ENCODE data around the gene MMP8.

MMP8 gene

DNA sequence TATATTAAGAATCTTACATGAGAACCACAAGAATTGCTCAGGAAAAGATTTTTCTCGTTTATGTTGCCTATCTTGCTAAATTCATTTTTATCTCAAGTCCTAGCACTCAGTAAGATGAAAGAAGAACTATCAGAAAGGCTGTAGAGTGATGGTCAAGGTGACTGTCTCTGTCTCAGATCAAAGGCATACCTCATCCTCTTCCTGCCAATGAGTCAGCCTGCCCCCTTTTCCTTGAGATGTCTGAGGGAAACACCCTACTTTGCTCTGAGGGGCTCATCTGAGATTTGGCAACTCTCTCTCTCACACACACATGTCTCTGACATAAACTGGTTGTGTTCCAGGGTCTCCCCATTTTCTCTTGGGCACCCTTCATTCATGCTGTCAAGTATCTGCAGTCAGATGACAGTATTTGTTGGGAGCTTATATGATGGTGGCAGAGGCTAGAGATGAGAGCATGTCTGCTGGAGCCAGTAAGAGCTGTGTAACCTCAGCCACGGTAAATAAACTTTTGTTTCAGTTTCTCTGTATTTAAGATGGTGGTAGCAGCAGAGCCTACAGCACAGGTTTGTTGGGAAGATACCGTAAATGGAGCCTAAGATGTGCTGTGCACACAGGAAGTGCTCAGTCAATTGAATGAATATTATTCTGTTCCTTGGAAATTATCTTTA, 20.8 kb downstream of the MMP8 start:
- Histone ChIP-seq H3K36me3 (ENCODE audit: control insufficient read depth, insufficient read depth, low read length) (no peaks in the 10 kb centered on the region), H3K4me1 (ENCODE audit: control insufficient read depth, insufficient read depth, low read length) (no peaks in the 10 kb centered on the region), H3K27me3 (ENCODE audit: control insufficient read depth, insufficient read depth, low read length, poor library complexity, severe bottlenecking) (no peaks in the 10 kb centered on the region), H3K27ac (ENCODE audit: insufficient read depth, low read depth, low read length, poor library complexity, severe bottlenecking) (no peak overlapping the region), H3K9me3 (ENCODE audit: control insufficient read depth, low read length) (no peaks in the 10 kb centered on the region), H3K4me3 (ENCODE audit: insufficient read depth, low read depth, low read length) (no peak overlapping the region)
- 94 to 95% methylated on average over 3 of the region's 3 CpGs for WGBS, 2 experiments

DNA sequence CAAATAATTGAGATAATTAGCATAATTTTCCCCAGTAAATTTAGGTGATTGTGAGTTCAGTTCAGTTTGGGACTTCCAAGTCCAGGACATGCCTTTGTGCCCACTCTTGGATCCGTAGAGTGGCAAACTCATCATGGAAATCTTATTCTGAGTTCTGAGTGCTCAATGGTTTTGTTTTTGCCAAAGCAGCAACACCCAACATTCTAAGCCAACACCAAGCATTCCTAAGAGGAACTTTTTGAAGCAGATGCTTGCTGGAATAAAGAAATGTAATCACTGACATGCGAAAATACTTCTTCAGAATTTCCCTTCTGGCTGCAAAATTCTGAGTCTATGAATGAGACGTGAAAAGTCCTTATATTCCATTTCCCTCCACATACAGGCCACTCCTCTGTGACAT, 29.6 kb downstream of the MMP8 start:
- Histone ChIP-seq H3K4me1 (ENCODE audit: control insufficient read depth, insufficient read depth, low read length) (no peaks in the 10 kb centered on the region), H3K9me3 (ENCODE audit: control insufficient read depth, low read length) (no peaks in the 10 kb centered on the region), H3K36me3 (ENCODE audit: control insufficient read depth, insufficient read depth, low read length) (no peaks in the 10 kb centered on the region), H3K27me3 (ENCODE audit: control insufficient read depth, insufficient read depth, low read length, poor library complexity, severe bottlenecking) (no peaks in the 10 kb centered on the region), H3K27ac (ENCODE audit: insufficient read depth, low read depth, low read length, poor library complexity, severe bottlenecking) (no peak overlapping the region), H3K4me3 (ENCODE audit: insufficient read depth, low read depth, low read length) (no peak overlapping the region)
- WGBS, 2 experiments, result 96 to 98% methylated on average over 3 of the region's 3 CpGs

DNA sequence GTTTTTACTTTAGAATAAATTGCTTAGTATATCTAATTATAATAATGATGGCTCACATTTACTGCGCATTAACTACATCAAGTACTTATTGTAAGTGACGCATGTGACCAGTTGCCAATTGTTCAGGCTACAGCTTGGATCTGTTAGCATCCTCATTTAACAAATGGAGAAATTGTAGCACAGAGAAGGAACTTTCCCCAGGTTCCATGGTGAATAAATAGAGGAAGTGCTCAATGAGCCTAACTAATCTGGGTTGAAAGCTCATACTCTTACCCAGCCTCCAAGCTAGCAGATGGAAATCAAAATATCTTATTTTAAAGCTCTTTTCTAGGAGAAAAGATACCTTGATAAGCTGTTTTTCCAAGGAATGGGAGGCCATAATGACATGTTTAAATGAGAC, 39.0 kb downstream of the MMP8 start:
- H3K9me3 ChIP-seq (ENCODE audit: control insufficient read depth, low read length), result no peaks in the 10 kb centered on the region
- H3K36me3 ChIP-seq (ENCODE audit: control insufficient read depth, insufficient read depth, low read length), result no peaks in the 10 kb centered on the region
- H3K27ac ChIP-seq (ENCODE audit: insufficient read depth, low read depth, low read length, poor library complexity, severe bottlenecking), result no peak overlapping the region
- no peaks in the 10 kb centered on the region for H3K4me1 ChIP-seq (ENCODE audit: control insufficient read depth, insufficient read depth, low read length)
- no peak overlapping the region for H3K4me3 ChIP-seq (ENCODE audit: insufficient read depth, low read depth, low read length)
- 100% methylated on average over 2 of the region's 2 CpGs for WGBS, 2 experiments
- H3K27me3 ChIP-seq (ENCODE audit: control insufficient read depth, insufficient read depth, low read length, poor library complexity, severe bottlenecking), result no peaks in the 10 kb centered on the region

DNA sequence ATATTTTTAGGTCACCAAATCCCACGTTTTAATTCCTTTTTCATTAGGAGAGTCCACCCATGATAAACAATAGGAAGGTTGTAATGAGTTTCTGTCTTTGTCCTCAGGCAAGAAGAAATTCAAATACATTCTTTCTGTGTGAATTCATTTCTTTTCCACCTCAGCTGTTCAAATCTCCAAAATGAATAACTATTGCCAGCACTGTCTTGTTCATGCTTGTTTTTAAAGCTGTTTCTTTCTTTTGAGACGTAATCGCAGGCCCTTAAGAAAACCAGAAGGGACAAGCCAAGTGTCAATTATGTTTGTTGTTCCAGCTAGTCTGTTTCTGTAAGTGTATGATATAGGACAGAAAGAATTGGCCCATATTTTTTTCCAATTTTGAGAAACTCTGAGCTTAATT, 39.4 kb downstream of the MMP8 start:
- Histone ChIP-seq H3K9me3 (ENCODE audit: control insufficient read depth, low read length) (no peaks in the 10 kb centered on the region), H3K27me3 (ENCODE audit: control insufficient read depth, insufficient read depth, low read length, poor library complexity, severe bottlenecking) (no peaks in the 10 kb centered on the region), H3K4me1 (ENCODE audit: control insufficient read depth, insufficient read depth, low read length) (no peaks in the 10 kb centered on the region), H3K4me3 (ENCODE audit: insufficient read depth, low read depth, low read length) (no peak overlapping the region), H3K27ac (ENCODE audit: insufficient read depth, low read depth, low read length, poor library complexity, severe bottlenecking) (no peak overlapping the region), H3K36me3 (ENCODE audit: control insufficient read depth, insufficient read depth, low read length) (no peaks in the 10 kb centered on the region)
- WGBS, 2 experiments, result 88 to 92% methylated on average over 2 to 3 of the region's 3 CpGs

DNA sequence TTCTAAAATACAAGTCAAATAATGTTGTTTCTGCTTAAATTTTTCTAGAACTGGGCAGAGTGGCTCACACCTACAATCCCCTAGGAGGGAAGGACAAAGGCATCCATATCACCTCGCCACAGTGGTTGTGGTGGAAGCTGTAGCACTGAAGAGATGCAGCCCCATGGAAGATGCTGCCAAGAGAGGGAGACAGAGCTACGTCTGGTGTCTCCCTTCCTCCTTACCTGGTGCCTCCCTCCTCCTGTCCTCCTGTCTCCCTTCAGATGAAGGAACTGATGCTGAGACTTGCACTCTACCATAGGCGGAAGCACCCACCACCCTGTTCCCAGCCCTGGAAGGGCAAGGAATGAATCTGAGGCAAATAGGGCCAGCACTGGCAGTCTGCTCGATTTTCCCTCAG, 41.5 kb downstream of the MMP8 start:
- WGBS, 2 experiments, result 85 to 91% methylated on average over 4 of the region's 4 CpGs
- Histone ChIP-seq H3K36me3 (ENCODE audit: control insufficient read depth, insufficient read depth, low read length) (no peaks in the 10 kb centered on the region), H3K4me3 (ENCODE audit: insufficient read depth, low read depth, low read length) (no peak overlapping the region), H3K27me3 (ENCODE audit: control insufficient read depth, insufficient read depth, low read length, poor library complexity, severe bottlenecking) (no peaks in the 10 kb centered on the region), H3K4me1 (ENCODE audit: control insufficient read depth, insufficient read depth, low read length) (no peaks in the 10 kb centered on the region), H3K27ac (ENCODE audit: insufficient read depth, low read depth, low read length, poor library complexity, severe bottlenecking) (no peak overlapping the region), H3K9me3 (ENCODE audit: control insufficient read depth, low read length) (no peaks in the 10 kb centered on the region)

DNA sequence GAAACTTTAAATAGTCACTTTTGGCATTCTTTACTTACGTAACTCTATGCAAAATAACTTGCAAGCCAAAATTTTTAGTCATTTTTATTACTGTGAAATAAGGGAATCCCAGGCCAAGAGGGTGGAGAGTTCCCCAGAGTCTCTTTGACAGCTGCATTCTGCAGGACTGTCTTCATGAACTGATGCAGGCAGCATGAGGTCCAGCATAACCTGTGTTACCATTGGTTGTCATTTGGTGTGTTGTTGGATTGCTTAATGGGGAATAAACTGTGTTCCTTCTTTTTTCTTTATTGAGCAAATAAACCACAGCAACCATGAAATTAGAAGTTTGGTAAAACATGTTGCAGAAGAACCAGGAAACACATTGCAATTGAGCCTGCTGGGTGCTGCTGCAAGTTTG, 43.8 kb downstream of the MMP8 start:
- H3K9me3 ChIP-seq (ENCODE audit: control insufficient read depth, low read length), result no peaks in the 10 kb centered on the region
- no peaks in the 10 kb centered on the region for H3K4me1 ChIP-seq (ENCODE audit: control insufficient read depth, insufficient read depth, low read length)
- WGBS, 2 experiments, result 92 to 100% methylated on average over 1 of the region's 1 CpG
- H3K27ac ChIP-seq (ENCODE audit: insufficient read depth, low read depth, low read length, poor library complexity, severe bottlenecking), result no peak overlapping the region
- H3K36me3 ChIP-seq (ENCODE audit: control insufficient read depth, insufficient read depth, low read length), result no peaks in the 10 kb centered on the region
- no peaks in the 10 kb centered on the region for H3K27me3 ChIP-seq (ENCODE audit: control insufficient read depth, insufficient read depth, low read length, poor library complexity, severe bottlenecking)
- H3K4me3 ChIP-seq (ENCODE audit: insufficient read depth, low read depth, low read length), result no peak overlapping the region

DNA sequence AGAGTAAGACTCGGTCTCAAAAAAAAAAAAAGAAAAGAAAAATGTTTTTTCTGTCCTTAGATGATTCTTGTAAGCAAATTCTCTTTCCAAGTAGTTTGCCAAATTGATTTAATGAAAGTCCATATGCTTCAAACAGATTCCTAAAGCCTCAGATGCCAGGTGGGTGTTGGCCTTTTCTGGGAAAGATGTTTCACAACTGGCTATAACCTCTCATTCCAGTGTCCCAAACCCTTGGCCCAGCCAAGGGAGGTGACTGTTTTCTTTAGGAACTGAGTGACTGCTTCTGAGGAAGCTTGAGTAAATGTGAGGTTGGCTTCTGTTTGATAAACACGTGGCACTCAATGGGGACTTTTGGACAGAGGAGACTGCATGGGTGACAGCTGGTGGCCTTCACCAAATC, 46.7 kb downstream of the MMP8 start:
- Histone ChIP-seq H3K36me3 (ENCODE audit: control insufficient read depth, insufficient read depth, low read length) (no peaks in the 10 kb centered on the region), H3K27me3 (ENCODE audit: control insufficient read depth, insufficient read depth, low read length, poor library complexity, severe bottlenecking) (no peaks in the 10 kb centered on the region), H3K4me1 (ENCODE audit: control insufficient read depth, insufficient read depth, low read length) (no peaks in the 10 kb centered on the region), H3K9me3 (ENCODE audit: control insufficient read depth, low read length) (no peaks in the 10 kb centered on the region), H3K27ac (ENCODE audit: insufficient read depth, low read depth, low read length, poor library complexity, severe bottlenecking) (no peak overlapping the region), H3K4me3 (ENCODE audit: insufficient read depth, low read depth, low read length) (no peak overlapping the region)
- 92 to 95% methylated on average over 2 of the region's 2 CpGs for WGBS, 2 experiments

DNA sequence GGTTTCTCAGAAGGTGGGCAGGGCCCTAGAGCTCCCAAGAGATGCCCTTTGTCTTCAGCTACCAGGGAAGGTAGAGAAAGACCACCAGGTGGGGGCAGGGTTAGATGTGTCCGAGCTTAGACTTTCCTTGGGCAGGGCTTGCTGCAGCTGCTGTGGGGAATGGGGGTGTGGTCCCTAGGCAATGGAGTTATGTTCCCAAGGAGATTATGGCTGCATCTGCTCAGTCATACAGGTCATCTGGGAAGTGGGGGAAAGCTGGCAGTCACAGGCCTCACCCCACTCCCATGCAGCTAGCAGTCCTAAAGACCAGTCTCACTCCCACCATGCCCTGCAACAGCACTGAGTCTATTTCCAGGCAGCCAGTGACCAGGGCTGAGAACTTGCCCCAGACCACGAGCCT, 48.7 kb downstream of the MMP8 start:
- no peaks in the 10 kb centered on the region for H3K27me3 ChIP-seq (ENCODE audit: control insufficient read depth, insufficient read depth, low read length, poor library complexity, severe bottlenecking)
- H3K4me3 ChIP-seq (ENCODE audit: insufficient read depth, low read depth, low read length), result no peak overlapping the region
- H3K36me3 ChIP-seq (ENCODE audit: control insufficient read depth, insufficient read depth, low read length), result no peaks in the 10 kb centered on the region
- no peaks in the 10 kb centered on the region for H3K4me1 ChIP-seq (ENCODE audit: control insufficient read depth, insufficient read depth, low read length)
- no peak overlapping the region for H3K27ac ChIP-seq (ENCODE audit: insufficient read depth, low read depth, low read length, poor library complexity, severe bottlenecking)
- 85 to 89% methylated on average over 2 of the region's 2 CpGs for WGBS, 2 experiments
- no peaks in the 10 kb centered on the region for H3K9me3 ChIP-seq (ENCODE audit: control insufficient read depth, low read length)

DNA sequence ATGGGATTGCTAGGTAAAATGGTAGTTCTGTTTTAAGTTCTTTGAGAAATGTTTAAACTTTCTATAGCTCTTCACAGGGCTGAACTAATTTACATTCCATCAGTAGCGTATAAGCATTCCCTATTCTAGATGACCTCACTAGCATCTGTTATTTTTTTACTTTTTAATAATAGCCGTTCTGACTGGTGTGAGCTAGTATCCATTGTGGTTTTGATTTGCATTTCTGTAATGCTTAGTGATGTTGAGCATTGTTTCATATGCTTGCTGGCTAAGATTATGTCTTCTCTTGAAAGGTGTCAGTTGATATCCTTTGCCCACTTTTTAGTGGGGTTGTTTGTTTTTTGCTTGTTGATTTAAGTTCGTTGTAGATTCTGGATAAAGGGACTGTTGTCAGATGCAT, 55.1 kb downstream of the MMP8 start:
- Histone ChIP-seq H3K36me3 (ENCODE audit: control insufficient read depth, insufficient read depth, low read length) (no peaks in the 10 kb centered on the region), H3K4me1 (ENCODE audit: control insufficient read depth, insufficient read depth, low read length) (no peaks in the 10 kb centered on the region), H3K9me3 (ENCODE audit: control insufficient read depth, low read length) (no peaks in the 10 kb centered on the region), H3K4me3 (ENCODE audit: insufficient read depth, low read depth, low read length) (no peak overlapping the region), H3K27ac (ENCODE audit: insufficient read depth, low read depth, low read length, poor library complexity, severe bottlenecking) (no peak overlapping the region), H3K27me3 (ENCODE audit: control insufficient read depth, insufficient read depth, low read length, poor library complexity, severe bottlenecking) (no peaks in the 10 kb centered on the region)
- WGBS, 2 experiments, result 88 to 90% methylated on average over 3 of the region's 3 CpGs

DNA sequence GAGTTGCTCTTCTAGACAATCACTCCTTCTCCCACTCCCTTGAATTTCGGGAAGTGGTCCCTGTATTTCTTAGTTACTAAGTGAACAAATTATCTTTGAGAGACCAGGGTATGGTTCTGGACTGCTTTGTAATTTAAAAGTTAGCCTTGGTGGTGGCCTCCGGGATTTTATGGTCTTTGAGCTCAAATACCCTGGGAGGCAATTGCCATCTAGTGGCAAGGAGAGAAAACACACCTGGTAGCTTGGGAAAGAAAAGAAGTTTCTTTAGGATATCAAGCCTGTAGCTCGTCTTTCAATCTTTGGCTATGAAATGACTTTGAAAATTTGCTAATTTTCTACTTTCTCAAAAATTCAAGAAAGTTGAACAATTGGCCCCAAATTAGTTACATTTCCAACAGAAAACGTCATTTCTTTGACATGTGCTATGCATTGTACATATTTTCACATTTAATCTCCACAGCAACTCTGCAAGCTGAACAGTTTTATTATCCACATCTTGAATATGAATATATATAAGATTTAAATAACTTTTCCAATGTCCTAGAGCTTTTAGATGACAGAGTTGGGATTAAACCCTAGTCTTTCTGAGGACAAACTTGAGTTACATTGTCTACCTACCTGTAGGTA, 58.3 kb downstream of the MMP8 start:
- 14 to 15% methylated on average over 4 of the region's 4 CpGs for WGBS, 2 experiments
- Histone ChIP-seq H3K9me3 (ENCODE audit: control insufficient read depth, low read length) (no peaks in the 10 kb centered on the region), H3K4me1 (ENCODE audit: control insufficient read depth, insufficient read depth, low read length) (no peaks in the 10 kb centered on the region), H3K4me3 (ENCODE audit: insufficient read depth, low read depth, low read length) (no peak overlapping the region), H3K27ac (ENCODE audit: insufficient read depth, low read depth, low read length, poor library complexity, severe bottlenecking) (no peak overlapping the region), H3K36me3 (ENCODE audit: control insufficient read depth, insufficient read depth, low read length) (no peaks in the 10 kb centered on the region), H3K27me3 (ENCODE audit: control insufficient read depth, insufficient read depth, low read length, poor library complexity, severe bottlenecking) (no peaks in the 10 kb centered on the region)

Measured in ectodermal cell (in vitro differentiated cells).